Muscle of back (tissue), 10 donors: ENCODE data around the gene TMC7. TPM values are rescaled to one million over a fixed set of nuclear protein-coding genes. Genes with fewer than 3 reads are reported as not detected.

Experiments
- polyA plus RNA-seq, 10 donors: library from polyadenylated mRNA; unstranded; fragments of 120-200 nt; gene quantifications; one replicate each; pipeline ENCODE4 v1.2.1, GENCODE V29; 2013; ENCODE audit not compliant: insufficient read length in 10 of 10

The TMC7 gene
- polyA plus RNA-seq, 10 donors, result 0.99 to 2.6 (median 1.4) TPM

Other genes with a start within 250 kb of the TMC7 start
- gene RPS15A, start 193.6 kb upstream of the TMC7 start, polyA plus RNA-seq, result 1,000 to 10,000 TPM; 1,620 to 2,402 (median 1,877) TPM
- 100 to 1,000 TPM in 4 of 10 donors, 10 to 100 TPM in 6; 74.7 to 136 (median 97.9) TPM for gene ARL6IP1, start 182.4 kb upstream of the TMC7 start, polyA plus RNA-seq
- gene SMG1, start 57.5 kb upstream of the TMC7 start, polyA plus RNA-seq, result 10 to 100 TPM; 32.6 to 55.0 (median 43.2) TPM
- gene COQ7, start 83.7 kb downstream of the TMC7 start, polyA plus RNA-seq, result 10 to 100 TPM; 22.1 to 30.4 (median 26.6) TPM
- 10 to 100 TPM; 17.4 to 37.3 (median 24.1) TPM for gene ITPRIPL2, start 130.0 kb downstream of the TMC7 start, polyA plus RNA-seq
- gene SYT17, start 184.3 kb downstream of the TMC7 start, polyA plus RNA-seq, result 1 to 10 TPM; 4.1 to 6.6 (median 5.5) TPM